GM18873 (cell line): ENCODE data around the gene POLE.

Experiments
- ATAC-seq: cut with Tn5 transposase; IDR thresholded peaks from one replicate; pipeline ENCODE4 v1.9.1; 2021; ENCODE audit warnings: mild to moderate bottlenecking, moderate library complexity, moderate number of reproducible peaks; ENCODE audit not compliant: unreplicated experiment, low FRiP score

The POLE gene

GRCh38 chr12:132633398-132633797, 53.7 kb downstream of the POLE start:
- ATAC-seq = no peak

- no peak for ATAC-seq
Observed at GRCh38 chr12:132632521-132633228, 54.5 kb downstream of the POLE start.

GRCh38 chr12:132631666-132632065, 55.5 kb downstream of the POLE start:
- ATAC-seq = no peak

- no peak for ATAC-seq
Observed at GRCh38 chr12:132630672-132631071, 56.5 kb downstream of the POLE start.

- ATAC-seq = no peak
Observed at GRCh38 chr12:132629330-132629729, 57.8 kb downstream of the POLE start.

GRCh38 chr12:132625731-132626430, 61.3 kb downstream of the POLE start:
- ATAC-seq = no peak

- ATAC-seq = no peak
Observed at GRCh38 chr12:132624910-132625630, 62.1 kb downstream of the POLE start.

GRCh38 chr12:132624186-132624855, 62.8 kb downstream of the POLE start:
- no peak for ATAC-seq

GRCh38 chr12:132623072-132623869, 63.9 kb downstream of the POLE start:
- no peak for ATAC-seq

- ATAC-seq = no peak
Observed at GRCh38 chr12:132622437-132623071, 64.6 kb downstream of the POLE start.

GRCh38 chr12:132621657-132622435, 65.3 kb downstream of the POLE start:
- ATAC-seq = no peak

GRCh38 chr12:132620899-132621656, 66.1 kb downstream of the POLE start:
- ATAC-seq = no peak

- no peak for ATAC-seq
Observed at GRCh38 chr12:132620113-132620898, 66.8 kb downstream of the POLE start.

GRCh38 chr12:132619386-132620112, 67.6 kb downstream of the POLE start:
- ATAC-seq = no peak

GRCh38 chr12:132619071-132619385, 68.1 kb downstream of the POLE start:
- no peak for ATAC-seq

GRCh38 chr12:132618683-132619043, 68.5 kb downstream of the POLE start, which contains the start of gene P2RX2:
Gene P2RX2, plus strand, starts transcription at chr12:132618776. Its CDS starts 41 bp downstream, at chr12:132618817.
- no peak for ATAC-seq
